ENCODE measurements around the gene PTPRF.

- no peak for TF ChIP-seq EGR1 (IDR thresholded peaks at IDR 0.05)
- TF ChIP-seq CREB1 (IDR thresholded peaks at IDR 0.05; ENCODE audit: low read depth): no peak
- no peak for TF ChIP-seq EP300 (IDR thresholded peaks at IDR 0.05; ENCODE audit: borderline replicate concordance)
- no peak for TF ChIP-seq ZBTB7A (IDR thresholded peaks at IDR 0.05; ENCODE audit: low read depth)
Observed at GRCh38 chr1:43639976-43640794, 109.5 kb downstream of the PTPRF start.
